ENCODE measurements around the gene MAGI2. TPM values are rescaled to one million over a fixed set of nuclear protein-coding genes. Genes with fewer than 3 reads are reported as not detected.

MAGI2 gene
- polyA plus RNA-seq, 1 experiment, result 0.81 TPM

DNA sequence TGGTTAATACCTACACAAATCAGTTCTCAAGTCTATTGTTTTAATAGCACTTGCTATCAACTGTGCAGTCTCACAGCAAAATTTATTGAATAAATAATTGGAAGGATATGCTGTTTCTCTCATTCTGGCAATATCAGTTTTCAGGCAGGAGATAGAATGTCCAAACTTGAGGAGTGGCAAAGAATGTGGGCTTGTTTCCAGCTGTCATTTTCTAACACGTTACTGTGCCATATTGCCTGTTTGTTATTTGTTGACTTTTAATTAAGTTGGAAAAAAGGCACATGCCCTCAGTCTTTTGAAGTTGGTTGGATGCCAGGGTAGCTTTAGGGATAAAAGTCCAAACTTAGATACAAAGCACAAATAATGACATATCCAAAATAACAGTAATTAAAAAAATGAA lies 52.2 kb downstream of the MAGI2 start:
- ChIA-PET POLR2A (no interaction called here), CTCF (no interaction called here)
- DNase-seq (ENCODE audit: low read depth), result no peak
- no peak overlapping the region for H3K4me3 ChIP-seq (ENCODE audit: low read depth, low read length)
- no peak for TF ChIP-seq CTCF (IDR thresholded peaks at IDR 0.05; ENCODE audit: insufficient read depth, low read depth, low read length)
- H3K27me3 ChIP-seq (ENCODE audit: control insufficient read depth, insufficient read depth, low read length), result no peaks in the 10 kb centered on the region
- no peaks in the 10 kb centered on the region for H3K36me3 ChIP-seq (ENCODE audit: control insufficient read depth, insufficient read depth, low read length)

- ChIA-PET CTCF (no interaction called here), POLR2A (no interaction called here)
- Histone ChIP-seq H3K36me3 (ENCODE audit: control insufficient read depth, insufficient read depth, low read length) (no peaks in the 10 kb centered on the region), H3K4me3 (ENCODE audit: low read depth, low read length) (no peak overlapping the region), H3K27me3 (ENCODE audit: control insufficient read depth, insufficient read depth, low read length) (no peaks in the 10 kb centered on the region)
- TF ChIP-seq CTCF (IDR thresholded peaks at IDR 0.05; ENCODE audit: insufficient read depth, low read depth, low read length), result no peak
- DNase-seq (ENCODE audit: low read depth), result no peak
These were observed 53.2 kb downstream of the MAGI2 start for GRCh38 chr7:79400222-79400621.

DNA sequence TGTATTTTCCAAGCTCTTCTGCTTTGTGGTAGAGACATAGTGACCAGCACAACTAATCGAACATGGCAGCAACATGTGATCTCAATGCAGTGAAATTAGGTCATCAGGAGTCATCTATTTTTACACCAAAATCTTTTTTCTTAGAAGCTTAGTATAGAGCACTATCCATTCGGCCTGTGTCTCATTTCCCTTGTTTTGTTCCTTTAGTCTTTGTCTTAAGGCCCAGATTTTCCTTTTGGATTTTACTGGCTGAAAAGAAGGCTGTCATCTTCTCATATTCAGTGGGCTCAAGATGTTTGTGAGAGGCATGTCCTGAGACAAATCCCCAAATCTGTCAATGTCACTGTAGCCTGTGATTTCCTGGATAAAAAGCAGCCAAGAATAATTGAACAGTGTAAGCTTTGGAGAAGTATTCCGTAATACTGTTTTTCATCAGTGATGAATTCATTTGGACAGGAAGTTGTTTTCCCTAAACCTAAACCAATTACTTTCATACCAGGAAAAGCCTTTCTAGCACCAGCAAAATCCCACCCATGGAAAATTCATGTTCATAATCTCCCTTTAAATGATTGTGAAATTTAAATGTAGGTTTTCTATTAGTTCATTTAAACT lies 55.2 kb downstream of the MAGI2 start:
- Histone ChIP-seq H3K4me3 (ENCODE audit: low read depth, low read length) (no peak overlapping the region), H3K27me3 (ENCODE audit: control insufficient read depth, insufficient read depth, low read length) (no peaks in the 10 kb centered on the region), H3K36me3 (ENCODE audit: control insufficient read depth, insufficient read depth, low read length) (no peaks in the 10 kb centered on the region)
- no peak for DNase-seq (ENCODE audit: low read depth)
- CTCF ChIA-PET, result no interaction called here
- TF ChIP-seq CTCF (IDR thresholded peaks at IDR 0.05; ENCODE audit: insufficient read depth, low read depth, low read length), result no peak
- POLR2A ChIA-PET, result no interaction called here

DNA sequence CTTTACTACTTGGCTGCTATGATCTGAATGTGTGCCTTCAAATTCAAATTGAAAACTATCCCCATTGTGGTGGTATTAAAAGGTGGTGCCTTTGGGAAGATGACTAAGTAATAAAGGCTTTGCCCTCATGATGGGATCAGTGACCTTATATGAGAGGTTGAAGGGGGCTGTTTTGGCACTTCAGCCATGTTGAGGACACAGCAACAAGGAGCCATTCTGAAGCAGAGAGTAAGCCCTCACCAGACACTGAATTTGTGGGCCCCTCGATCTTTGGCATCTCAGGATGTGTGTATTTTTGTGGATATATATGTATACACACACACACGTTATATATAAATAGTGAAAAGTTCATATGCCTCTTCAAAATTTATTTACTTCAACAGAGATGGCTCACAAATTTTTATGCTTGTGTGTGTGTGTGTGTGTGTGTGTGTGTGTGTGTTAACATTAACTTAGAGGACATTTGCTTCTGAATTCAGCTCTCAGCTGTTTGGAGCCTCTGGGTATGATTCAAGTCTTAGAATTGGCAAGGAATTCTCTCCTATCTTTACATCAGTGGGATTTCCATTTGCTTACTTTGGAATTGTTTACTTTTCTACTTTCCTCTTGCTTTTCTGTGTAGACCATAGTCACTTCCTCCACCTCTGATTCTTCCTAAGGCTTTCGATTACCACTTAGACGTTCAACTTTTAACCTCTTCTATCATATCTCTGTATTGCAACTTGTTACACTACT lies 66.6 kb downstream of the MAGI2 start:
- CTCF ChIA-PET, result no interaction called here
- POLR2A ChIA-PET, result no interaction called here
- DNase-seq (ENCODE audit: low read depth), result no peak
- H3K36me3 ChIP-seq (ENCODE audit: control insufficient read depth, insufficient read depth, low read length), result no peaks in the 10 kb centered on the region
- no peak overlapping the region for H3K4me3 ChIP-seq (ENCODE audit: low read depth, low read length)
- H3K27me3 ChIP-seq (ENCODE audit: control insufficient read depth, insufficient read depth, low read length), result no peaks in the 10 kb centered on the region
- no peak for TF ChIP-seq CTCF (IDR thresholded peaks at IDR 0.05; ENCODE audit: insufficient read depth, low read depth, low read length)

GRCh38 chr7:79381921-79382320 lies 71.5 kb downstream of the MAGI2 start:
- no peak for DNase-seq (ENCODE audit: low read depth)
- no peak for TF ChIP-seq CTCF (IDR thresholded peaks at IDR 0.05; ENCODE audit: insufficient read depth, low read depth, low read length)
- CTCF ChIA-PET, result no interaction called here
- POLR2A ChIA-PET, result no interaction called here
- H3K4me3 ChIP-seq (ENCODE audit: low read depth, low read length), result no peak overlapping the region
- H3K36me3 ChIP-seq (ENCODE audit: control insufficient read depth, insufficient read depth, low read length), result no peaks in the 10 kb centered on the region
- H3K27me3 ChIP-seq (ENCODE audit: control insufficient read depth, insufficient read depth, low read length), result no peaks in the 10 kb centered on the region

Data from BJ (cell line).